ENCODE results near the gene ENDOU.
A peak's percentile ranks its signal among the peaks of the same experiment; 100 is the strongest.

The ENDOU gene

DNA sequence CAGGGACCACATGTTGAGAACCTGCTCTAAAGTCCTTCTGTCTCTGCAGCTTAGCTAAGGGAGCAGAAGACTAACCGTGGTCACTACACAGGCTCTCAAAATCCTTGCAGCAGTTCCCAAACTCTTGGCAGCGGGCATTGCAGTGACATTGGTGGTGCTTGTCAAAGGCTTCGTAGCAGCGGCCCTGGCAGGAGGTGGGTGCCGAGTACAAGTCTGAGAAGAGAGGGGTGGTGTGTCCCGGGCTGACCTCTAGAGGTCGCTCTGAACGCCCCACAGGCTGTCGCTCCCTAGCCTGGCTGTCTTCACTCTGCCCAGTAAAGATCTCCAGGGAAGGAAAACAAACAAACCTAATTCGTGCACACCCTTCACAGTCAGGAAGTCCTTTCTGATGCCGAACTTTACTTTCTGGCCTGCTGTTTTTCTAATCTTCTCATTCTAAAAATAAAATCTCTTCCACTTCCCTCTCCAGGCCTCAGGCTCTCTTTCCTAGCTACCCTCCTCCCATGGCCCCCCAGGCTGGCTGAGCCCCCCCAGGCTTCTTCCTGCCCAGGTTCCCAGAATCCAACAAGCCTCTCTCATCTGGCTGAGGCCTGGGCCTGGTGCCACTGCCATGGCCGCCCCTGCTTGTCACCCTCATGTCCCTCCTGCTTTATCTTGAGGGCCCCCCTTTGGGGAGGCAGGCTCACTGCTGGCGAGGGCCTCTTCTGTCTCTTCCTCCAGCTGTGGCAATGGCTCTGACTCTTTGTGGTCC, 7.7 kb downstream of the ENDOU start:
- DNase-seq = peak; percentile 56 to 63

DNA sequence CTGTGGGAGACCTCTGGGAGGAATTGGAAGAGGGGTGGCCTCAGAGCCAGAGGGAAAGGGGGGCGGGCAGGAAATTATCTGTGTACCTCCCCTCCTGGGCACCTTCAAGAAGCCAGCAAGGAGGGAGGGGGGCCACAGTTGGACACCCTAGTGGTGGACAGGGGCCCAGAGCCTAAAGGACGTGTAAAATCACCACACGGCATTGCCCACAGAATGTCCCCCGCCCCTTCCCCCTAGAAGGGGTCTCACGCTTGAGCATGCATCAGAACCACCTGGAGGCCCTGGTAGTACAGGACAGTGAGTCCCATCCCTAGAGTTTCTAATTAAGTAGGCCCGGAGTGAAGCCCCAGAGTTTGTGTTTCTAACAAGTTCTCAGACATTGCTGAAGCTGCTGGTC, 8.2 kb downstream of the ENDOU start:
- DNase-seq = no peak

DNA sequence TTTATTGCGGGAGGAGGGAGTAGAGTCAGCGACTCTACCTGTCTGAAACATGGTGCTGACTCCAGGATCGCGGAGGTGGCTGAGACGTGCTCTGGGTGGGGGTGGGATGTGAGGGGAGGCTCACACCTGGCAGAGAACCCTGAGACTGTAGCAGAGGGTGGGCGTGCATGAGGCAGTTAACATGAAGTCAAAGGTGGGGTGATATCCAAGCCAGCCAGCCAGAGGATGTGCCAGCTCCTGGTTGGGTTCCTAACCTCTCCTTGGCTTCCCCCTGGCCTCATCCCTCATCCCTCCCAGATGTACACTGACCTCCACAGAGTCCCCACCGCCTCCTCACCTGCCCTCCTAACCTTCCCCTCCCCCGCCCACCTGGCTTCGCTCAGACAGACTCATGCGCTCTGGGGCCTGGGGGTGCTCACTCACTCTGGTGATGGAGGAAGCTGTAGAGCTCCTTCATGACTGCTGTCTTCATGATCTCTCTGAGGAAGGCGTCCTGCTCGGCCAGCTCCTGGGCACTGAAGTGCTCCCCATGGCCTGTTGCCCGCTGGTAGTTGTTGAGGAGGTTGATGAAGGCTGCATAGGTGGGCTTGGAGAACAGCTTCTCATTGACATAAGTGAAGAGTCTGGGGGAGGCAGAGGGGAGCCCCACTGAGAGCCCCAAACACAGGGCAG, 9.3 kb downstream of the ENDOU start:
- DNase-seq = no peak

DNA sequence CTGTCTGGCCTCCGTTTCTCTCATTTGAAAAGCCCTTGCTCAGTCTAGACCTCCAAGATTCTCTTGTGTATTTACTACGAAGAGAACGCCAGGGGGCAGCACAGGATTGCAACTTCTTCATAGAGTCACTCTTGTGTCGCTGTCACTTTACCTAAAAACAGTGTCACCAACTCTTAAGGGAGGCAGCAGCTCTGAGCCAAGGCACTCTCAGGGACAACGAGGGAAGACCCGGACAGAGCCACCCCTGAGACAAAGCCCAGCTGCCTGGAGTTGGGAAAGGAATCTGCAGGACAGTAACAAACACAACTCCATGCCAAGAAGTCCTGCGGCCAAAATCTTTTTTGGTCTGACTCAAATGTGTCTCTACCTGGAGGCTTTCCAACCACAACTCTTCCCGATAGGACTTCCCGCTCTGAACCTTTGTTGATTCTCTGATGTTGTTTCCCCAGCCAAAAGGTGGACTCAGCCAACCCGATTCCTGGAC, 9.9 kb downstream of the ENDOU start:
- peak; percentile 79 to 82 for DNase-seq

DNA sequence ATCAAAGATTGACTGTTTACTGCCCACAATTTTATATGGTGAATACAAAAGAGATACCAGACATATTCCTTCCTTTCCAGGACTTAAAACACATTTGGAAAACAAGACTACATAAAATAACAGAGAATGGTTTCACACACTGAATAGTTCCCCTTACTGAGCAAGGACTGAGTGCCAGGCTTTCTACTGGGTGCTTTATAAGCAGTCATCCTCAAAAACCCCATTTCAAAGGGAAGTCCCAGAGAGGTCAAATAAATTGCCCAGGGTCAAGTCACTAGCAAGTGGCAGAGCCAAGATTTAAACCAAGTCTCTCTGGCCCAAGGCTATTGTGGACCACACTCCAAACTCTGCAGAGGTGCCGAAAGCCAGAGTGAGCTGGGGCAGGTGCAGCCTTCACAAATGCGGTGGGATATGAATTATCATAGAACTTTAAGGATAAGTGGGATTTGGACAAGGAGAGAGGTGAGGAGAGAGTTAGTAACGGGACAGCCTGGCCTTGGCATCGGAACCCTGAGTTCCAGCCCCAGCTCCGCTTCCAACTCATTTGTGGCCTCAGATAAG, 10.4 kb downstream of the ENDOU start:
- no peak for DNase-seq

DNA sequence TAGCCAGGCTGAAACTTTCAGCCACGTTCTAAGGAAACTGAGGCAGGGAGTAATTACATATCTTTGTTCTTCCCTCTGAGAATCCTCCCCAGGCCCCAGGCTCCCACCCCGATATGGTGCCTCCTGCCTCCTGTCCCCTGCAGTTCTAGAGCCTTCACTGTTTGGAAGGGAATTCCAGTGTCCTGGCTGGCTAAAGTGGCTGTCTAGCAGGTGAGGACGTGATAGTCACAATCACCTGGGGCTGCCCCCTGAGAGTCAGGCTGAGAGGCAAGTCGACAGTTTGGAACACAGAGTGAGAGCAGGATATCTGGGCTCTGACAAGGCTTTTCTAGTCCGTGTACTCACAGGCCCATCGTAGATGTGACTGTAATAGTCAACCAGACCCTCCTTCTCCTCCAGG, 13.1 kb downstream of the ENDOU start:
- no peak for DNase-seq

DNA sequence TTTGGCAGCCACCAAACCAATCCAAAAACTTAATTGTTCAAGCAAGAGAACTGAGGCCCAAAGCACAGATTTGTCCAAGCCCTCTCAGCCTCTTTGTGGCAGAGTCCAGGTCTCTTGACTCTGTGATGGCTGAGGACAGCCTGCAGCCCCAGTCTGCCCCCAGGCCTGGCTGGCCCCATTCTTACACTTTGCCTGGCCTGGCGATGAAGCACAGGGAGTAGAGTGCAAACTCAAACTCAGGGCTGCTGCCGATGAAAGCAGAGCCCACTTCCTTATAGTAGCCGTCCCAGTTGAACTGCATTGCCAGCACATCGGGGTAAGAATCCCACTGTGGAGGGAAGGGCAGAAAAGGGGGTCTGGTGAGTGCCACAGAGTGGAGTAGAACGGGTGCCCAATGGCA, 13.8 kb downstream of the ENDOU start:
- no peak for DNase-seq

DNA sequence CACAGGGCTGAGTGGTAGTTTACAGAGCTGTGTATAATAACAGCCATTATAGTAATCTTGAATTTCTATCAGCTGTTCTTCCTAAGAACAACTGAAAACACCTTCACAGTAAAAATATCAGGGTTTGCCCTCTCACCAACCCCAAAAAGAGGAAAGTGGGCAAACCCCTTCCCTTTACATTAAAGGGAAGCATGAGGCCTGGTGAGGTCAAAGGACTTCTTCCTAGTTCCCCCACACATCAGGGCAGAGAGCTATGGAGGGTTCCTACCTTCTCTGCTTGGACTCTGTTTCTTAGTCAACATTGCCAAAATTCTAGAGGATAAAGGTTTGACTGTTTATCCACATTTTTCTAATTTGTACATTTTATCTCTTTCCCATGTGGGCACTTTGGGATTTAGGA, 15.0 kb downstream of the ENDOU start:
- DNase-seq = no peak

DNA sequence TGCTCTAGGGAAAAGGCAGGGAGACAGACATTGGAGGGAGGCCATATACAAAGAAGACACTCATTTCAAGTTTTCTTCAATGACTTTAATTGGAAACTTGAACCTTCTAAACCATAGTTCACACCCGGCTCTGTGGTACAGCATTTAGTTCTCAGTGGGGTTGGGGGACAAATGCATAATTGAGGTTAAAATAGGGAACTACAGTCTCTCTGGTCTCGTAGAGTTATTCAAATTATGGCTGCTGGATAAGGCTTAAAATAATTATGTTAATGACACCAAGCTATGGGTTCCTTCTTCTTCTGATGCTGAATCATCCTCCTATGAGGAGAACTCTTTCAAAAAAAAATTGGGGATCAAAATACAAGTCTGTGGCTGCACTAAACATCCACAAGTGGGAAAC, 15.6 kb downstream of the ENDOU start:
- DNase-seq = no peak

DNA sequence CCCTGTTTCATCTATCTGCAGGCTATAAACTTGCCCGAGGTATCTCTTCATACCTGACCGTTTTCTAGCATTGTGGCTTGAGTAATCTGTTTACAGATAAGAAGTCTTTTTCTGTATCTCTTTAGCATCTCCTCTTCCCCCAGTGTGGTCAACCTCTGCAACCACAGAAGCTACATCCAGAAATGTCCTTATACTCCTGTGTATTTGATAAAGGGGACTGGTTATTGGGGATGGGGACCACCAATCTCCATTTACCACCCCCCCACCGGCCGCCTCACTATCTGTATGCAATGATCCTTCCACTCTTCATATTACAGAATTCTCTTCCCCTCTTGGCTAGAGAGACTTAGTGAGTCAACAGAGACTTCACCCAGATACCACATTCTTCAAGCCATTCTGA, 16.1 kb downstream of the ENDOU start:
- DNase-seq = no peak

DNA sequence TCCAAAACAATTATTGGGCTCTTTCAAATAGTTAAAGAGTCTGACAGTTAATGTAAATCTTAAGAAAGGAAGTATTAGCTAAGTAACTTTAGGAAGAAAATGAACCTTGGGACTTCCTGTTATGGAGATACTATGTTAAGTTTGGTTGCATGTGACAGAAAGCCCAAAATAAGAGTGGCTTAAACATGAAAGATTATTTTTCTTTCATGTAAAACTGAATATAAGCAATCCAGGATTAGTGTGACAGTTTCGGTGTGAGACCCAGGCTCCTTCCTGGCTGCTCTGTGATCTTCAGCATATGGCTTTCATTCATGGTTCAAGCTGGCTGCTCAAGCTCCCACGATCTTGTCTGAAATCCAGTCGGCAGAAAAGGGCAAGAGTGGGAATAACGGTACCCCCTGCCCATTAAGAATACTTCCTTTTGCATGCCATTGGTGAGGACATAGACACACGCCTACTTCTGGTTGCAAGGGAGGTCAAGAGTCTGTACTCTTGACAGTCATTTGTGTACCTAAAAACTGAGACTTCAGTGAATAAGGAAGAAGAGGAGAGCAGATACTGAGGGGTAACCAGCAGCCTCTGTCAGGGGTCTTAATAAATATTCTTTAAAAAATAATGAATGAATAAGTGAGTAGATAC, 17.3 kb downstream of the ENDOU start:
- no peak for DNase-seq

DNA sequence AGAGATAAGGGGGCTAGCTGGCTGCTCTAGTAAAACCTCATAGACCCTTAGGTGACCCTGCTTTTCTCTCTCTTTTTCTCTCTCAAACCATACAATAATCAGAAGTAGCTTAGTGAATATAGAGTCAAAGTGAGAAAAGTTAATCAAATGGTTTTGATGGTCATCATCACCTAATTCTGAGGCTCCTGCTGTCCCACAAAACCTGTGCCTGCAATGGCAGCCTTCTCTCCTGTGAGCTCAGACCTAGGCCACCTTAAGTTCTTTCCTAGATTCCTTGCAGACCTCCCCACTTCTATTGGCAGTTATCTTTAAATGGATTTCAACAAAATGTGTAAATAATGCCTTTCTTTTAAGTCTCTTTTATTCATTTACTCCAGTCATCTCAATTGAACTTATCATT, 17.9 kb downstream of the ENDOU start:
- no peak for DNase-seq

DNA sequence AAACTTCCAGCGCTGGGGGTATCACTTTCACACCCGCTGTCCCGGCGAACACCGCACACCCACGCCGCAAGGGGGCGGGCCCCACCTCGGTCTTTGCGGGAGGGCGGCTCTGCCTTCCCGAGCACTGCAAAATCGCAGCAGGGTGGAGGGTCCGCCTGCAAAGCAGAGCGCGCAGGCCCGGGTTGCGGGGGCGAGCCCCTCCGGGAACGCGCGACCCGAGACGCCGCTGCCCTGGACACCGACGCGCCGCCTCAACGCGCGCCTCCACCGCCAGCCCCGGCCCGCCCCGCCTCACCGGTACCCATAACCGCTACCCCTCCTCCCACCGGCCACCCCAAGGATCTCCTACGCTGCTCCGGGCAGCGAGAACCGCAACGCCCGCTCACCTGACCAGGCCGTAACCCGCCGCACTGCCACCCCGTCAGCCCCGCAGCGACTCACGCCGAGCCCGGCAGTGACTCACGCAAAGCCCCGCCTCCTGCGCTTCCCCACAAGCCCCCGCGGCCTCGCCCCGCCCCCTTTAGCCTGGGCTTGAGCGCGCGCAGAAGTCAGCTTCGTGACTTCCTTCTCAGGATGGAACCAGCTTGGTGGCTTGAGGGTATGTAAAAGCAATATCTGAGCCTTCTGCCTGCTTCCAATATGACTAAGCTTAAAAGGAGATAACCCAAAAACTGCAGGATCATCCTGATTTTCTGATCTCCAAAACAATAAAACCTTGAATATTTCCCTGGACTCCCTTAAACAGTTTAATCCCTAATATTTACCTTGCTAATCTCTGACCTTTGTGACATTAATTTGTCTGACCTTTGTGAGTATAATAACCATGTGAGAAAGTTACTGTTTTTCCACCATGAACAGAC, 19.5 kb downstream of the ENDOU start, which contains the start of gene RPAP3:
RPAP3 (minus strand) TSS at position 465 of the 860 bp plus-strand sequence. CDS start 3,190 bp downstream, outside the sequence.
- peak; percentile 94 for DNase-seq

DNA sequence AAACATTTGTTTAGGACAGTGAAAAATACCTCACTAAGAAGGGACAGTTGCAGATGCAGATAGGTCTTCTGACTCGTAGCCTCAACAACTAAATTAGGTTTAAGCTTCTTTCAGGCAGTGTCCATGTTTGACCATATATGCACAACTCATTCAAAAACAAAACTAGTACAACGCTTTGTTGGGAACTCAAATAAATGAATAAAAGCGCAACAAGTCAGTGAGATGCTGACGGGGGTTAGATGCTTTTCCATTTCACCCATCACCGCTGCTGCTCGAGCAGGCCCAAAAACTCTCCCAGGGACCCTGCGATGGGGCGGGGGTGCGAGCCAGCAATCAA, 20.1 kb downstream of the ENDOU start:
- DNase-seq = no peak

DNA sequence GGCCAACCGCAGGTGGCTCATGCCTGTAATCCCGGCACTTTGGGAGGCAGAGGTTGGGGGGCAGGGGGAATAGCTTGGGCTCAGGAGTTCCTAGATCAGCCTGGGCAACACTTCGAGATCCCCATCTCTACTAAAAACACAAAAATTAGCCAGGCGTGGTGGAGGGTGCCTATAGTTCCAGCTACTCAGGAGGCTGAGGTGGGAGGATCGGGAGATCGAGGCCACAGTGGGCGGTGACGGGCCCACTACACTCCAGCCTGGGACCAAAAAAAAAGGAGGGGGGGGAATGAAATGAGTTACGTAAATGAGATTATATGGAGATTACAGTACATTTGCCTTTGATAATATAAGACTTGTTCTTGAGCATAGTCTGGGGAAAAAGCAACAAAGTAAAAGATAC, 20.6 kb downstream of the ENDOU start:
- no peak for DNase-seq

DNA sequence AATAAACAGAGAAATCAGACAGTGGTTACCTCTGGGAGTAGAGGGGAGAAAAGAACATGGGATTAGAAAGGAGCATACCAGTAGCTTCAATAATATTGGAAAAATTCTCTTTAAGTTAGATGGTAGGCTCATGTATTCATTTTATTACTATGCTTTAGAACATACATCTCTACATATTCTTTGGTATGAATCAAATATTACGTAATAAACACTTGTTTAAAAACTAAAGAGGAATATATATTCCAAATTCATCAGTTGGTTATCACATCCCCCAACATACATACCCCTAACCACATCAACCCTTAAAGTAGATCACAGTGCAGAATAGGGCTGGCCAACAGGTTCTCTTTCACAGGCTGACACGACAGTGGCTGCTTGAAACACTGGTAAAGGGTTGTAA, 25.0 kb downstream of the ENDOU start:
- DNase-seq = no peak

DNA sequence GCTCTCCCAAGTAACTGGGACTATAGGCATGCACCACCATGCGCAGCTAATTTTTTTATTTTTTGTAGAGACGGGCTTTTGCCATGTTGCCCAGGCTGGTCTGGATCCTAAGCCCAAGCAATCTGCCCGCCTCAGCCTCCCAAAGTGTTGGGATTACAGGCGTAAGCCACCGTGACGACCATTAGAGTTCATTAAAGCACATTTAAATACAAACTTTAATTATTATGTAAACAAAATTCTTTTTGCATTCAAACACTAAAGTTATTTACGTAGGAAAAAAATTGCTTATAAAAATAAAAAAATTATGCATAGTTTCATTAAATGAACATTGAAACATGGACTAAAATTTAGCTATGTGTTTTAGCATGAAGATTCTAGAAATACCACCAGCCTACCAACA, 26.7 kb downstream of the ENDOU start:
- no peak for DNase-seq

DNA sequence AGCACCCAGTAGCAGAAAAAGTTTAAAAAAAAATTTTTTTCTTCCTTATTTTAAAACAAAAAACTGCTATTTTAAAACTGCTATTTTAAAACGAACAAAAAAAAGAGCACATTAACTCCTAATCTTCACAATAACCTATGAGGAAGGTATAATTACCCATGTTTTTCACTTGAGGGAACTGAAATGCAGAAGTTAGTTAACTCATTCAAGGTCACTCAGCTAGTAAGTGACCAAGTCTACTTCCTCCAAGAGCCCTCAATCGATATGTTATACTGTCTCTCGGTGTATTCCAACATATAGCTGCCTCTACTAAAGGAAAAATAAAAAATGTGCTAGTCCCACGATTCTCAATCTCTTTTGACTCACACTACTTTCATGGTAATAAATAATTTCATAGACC, 27.2 kb downstream of the ENDOU start:
- no peak for DNase-seq

DNA sequence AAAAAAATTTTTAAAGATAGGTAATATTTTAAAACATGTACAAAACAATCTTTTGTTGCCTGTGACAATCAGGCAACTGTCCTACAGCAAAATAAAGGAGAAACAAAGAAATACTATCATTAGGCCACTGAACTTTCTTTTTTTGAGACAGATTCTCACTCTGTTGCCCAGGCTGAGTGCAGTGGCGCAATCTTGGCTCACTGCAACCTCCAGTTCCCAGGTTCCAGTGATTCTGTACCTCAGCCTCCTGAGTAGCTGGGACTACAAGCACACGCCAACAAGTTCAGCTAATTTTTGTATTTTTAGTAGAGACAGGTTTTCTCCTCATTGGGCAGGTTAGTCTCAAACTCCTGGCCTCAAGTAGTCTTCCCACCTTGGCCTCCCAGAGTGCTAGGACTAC, 36.1 kb downstream of the ENDOU start:
- no peak for DNase-seq

DNA sequence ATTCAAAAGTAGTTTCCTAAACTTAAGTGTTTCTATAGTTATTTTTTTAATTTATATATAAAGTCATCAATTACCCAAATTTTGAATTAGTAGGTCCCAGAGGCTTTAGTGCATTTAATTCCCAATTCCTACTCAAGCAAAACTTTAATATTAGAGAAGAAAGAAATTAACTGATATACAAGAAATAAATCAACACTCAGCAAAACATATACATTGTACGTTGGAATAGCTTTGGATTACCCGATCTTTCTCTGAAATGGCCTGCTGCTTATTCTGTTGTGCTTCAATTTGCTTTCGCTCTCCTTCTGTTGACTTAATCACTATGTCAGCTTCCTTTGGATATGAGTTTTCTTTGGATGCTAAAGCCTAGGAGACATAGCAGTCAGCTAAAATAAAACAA, 37.7 kb downstream of the ENDOU start:
- DNase-seq = no peak

DNA sequence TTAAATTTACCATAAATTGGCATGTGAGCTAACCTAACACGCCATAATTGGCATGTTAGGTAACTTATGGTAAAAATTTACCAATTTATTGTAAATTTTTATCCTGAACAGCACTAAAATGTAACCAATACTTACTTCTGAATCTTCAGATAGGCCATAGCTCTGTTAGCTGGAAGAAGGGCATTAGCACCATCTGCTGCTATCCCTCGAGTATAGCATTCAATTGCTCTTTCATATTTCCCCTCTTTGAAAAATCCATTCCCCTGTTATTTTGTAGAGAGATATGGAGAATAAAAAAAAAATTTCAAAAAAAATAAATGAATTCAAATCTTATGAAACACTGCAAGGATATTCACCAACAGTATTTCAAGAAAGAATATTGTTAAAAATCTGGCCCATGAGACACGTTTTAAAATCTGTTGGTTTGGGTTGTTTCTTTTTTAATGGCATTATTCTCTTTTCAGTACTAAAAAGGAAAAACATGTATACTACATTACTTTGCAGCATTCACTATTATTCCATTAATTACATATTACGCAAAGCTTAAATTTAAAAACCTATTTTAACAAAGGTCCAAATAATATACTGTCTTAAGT, 38.5 kb downstream of the ENDOU start:
- peak in 1 of 2 donors; percentile 33 for DNase-seq

DNA sequence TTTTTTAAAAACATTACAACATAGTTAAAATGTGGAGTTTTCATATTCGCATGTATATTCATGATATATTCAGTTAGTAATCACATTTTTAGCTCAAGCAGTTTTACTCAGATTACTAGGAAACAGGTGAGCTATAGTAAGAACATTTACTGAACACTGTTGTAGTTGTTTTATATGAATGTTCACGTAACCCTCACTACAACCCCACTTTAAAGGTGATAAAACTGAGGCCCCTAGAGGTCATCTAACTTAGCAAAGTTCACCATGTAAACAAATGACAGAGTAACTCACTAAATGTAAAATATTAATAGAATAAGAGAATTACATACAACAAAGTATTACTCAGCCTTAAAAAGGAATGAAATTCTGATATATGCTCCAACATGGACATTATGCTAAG, 45.5 kb downstream of the ENDOU start:
- no peak for DNase-seq
